MCF 10A (cell line): ENCODE data around the gene BMAL1. TPM values are rescaled to one million over a fixed set of nuclear protein-coding genes. Genes with fewer than 3 reads are reported as not detected.

Source experiments
- BruUV-seq: library from RNA; stranded (reverse); fragments of 400-500 nt; replicated peaks from 2 replicates; lab custom pipeline; 2021; lab: Mats Ljungman, UMichigan
- CTCF ChIA-PET: fragments of 300-600 bp; sonication (Branson Sonifier 250); formaldehyde crosslinking; extraction: SDS; loops from one replicate; lab custom pipeline; 2021; ENCODE audit warnings: antibody characterized with exemption, inconsistent platforms; lab: Yijun Ruan, JAX
- POLR2A ChIA-PET: fragments of 300-600, 350-650 bp; sonication (Branson Sonifier 250); formaldehyde crosslinking; extraction: SDS; loops from one replicate; lab custom pipeline; 2020; ENCODE audit warnings: antibody characterized with exemption, inconsistent platforms; lab: Yijun Ruan, JAX
- DNase-seq: peaks from one replicate; pipeline ENCODE4 v3.0.0-alpha.2; 2018; ENCODE audit not compliant: unreplicated experiment
- H3K27ac Mint-ChIP-seq: one replicate; pipeline ENCODE4 v1.8.0; 2022; ENCODE audit warnings: mild to moderate bottlenecking, low read depth, mixed read lengths; ENCODE audit not compliant: unreplicated experiment
- H3K27me3 Mint-ChIP-seq: one replicate; pipeline ENCODE4 v1.8.0; 2022; ENCODE audit warnings: mixed read lengths; ENCODE audit not compliant: insufficient read depth, unreplicated experiment
- H3K36me3 Mint-ChIP-seq: one replicate; pipeline ENCODE4 v1.8.0; 2022; ENCODE audit warnings: mild to moderate bottlenecking, moderate library complexity, mixed read lengths; ENCODE audit not compliant: insufficient read depth, unreplicated experiment
- H3K4me1 Mint-ChIP-seq: one replicate; pipeline ENCODE4 v1.8.0; 2022; ENCODE audit warnings: mixed read lengths; ENCODE audit not compliant: insufficient read depth, unreplicated experiment
- H3K4me3 Mint-ChIP-seq: one replicate; pipeline ENCODE4 v1.8.0; 2022; ENCODE audit warnings: mild to moderate bottlenecking, moderate library complexity, mixed read lengths; ENCODE audit not compliant: unreplicated experiment
- H3K9me3 Mint-ChIP-seq: one replicate; pipeline ENCODE4 v1.8.0; 2022; ENCODE audit warnings: mixed read lengths; ENCODE audit not compliant: unreplicated experiment
- intact Hi-C: fragments of 100-400 bp; cut with micrococcal nuclease; formaldehyde crosslinking; loops from 2 replicates; pipeline ENCODE4 v1.14.1; 2022
- total RNA-seq: library from RNA; stranded (reverse); gene quantifications from 2 replicates; pipeline ENCODE4 v1.2.3, GENCODE V29; 2022
- TF ChIP-seq, protein P1 (sequence below): fragments of 200-600 bp; IDR thresholded peaks from one replicate; pipeline ENCODE4 v1.8.0; 2022; ENCODE audit warnings: antibody characterized with exemption, mild to moderate bottlenecking; ENCODE audit not compliant: unreplicated experiment

The BMAL1 gene
- total RNA-seq, 1 experiment from 2014 or later: 88.4 TPM

DNA sequence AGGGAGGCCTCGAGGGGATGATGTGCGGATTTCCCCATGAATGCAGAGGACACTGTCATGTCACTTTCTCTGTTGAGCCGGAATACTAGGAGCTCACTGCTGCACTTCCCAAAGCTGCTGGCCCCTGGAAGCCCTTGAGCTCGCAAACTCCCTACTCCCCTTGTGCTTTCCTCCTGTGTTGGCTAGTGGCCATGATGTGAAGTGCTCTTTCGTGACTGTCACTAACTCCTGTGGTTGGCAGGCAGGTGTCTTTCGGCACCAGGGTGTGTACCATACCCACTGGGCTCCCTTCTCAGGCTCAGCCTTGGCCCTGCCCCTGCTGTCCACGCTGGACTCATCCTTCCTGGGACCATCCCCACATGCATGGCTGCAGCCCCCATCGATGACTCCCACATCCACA is 99.2 kb downstream of the BMAL1 start:
- ChIA-PET CTCF (interaction anchor here (0.6 to 2.2 kb wide), 3 partner anchors 9 to 164 kb away, joined by 3 to 8 read pairs (median 7); no protein-coding TSS in a partner anchor), POLR2A (no interaction called here)

DNA sequence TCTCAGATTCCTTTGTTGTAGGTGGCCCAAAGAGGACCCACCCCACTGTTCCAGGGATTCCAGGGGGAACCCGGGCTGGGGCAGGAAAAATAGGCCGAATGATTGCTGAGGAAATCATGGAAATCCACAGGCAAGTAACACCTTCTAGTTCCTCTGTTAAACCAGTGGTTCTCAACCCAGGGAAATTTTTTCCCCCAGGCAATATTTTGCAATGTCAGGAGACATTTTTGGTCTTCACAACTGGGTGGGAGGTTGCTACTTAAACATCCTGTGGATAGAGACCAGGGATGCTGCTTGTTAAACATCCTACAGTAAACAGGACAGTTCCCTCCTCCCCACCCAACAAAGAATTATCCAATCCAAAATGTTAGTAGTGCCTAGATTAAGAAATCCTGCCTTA is 100.7 kb downstream of the BMAL1 start:
- H3K4me1 Mint-ChIP-seq: no peaks in the 10 kb centered on the region
- H3K27ac Mint-ChIP-seq: no peak overlapping the region
- POLR2A ChIA-PET: interaction anchor here (0.6 to 0.7 kb wide), 2 partner anchors 86 to 162 kb away, joined by 3 read pairs; no protein-coding TSS in a partner anchor
- CTCF ChIA-PET: interaction anchor here (0.7 to 1.2 kb wide), 3 partner anchors 10 to 168 kb away, joined by 3 to 4 read pairs (median 4); no protein-coding TSS in a partner anchor
- BruUV-seq: no TSS peak
- TF ChIP-seq, protein P1, sequence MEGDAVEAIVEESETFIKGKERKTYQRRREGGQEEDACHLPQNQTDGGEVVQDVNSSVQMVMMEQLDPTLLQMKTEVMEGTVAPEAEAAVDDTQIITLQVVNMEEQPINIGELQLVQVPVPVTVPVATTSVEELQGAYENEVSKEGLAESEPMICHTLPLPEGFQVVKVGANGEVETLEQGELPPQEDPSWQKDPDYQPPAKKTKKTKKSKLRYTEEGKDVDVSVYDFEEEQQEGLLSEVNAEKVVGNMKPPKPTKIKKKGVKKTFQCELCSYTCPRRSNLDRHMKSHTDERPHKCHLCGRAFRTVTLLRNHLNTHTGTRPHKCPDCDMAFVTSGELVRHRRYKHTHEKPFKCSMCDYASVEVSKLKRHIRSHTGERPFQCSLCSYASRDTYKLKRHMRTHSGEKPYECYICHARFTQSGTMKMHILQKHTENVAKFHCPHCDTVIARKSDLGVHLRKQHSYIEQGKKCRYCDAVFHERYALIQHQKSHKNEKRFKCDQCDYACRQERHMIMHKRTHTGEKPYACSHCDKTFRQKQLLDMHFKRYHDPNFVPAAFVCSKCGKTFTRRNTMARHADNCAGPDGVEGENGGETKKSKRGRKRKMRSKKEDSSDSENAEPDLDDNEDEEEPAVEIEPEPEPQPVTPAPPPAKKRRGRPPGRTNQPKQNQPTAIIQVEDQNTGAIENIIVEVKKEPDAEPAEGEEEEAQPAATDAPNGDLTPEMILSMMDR: no peak
- H3K9me3 Mint-ChIP-seq: no peaks in the 10 kb centered on the region
- no peaks in the 10 kb centered on the region for H3K27me3 Mint-ChIP-seq
- DNase-seq: no peak
- peaks cover 59% of the 10 kb centered on the region for H3K36me3 Mint-ChIP-seq
- intact Hi-C loops: no loop called here
- H3K4me3 Mint-ChIP-seq: no peak overlapping the region

More for the DNA sequence above, 99.2 kb downstream of the BMAL1 start:
- Mint-ChIP-seq H3K27ac (no peak overlapping the region), H3K9me3 (no peaks in the 10 kb centered on the region), H3K36me3 (peaks cover 47% of the 10 kb centered on the region), H3K4me1 (no peaks in the 10 kb centered on the region), H3K27me3 (no peaks in the 10 kb centered on the region), H3K4me3 (no peak overlapping the region)
- TF ChIP-seq, protein P1: no peak
- DNase-seq: no peak
- intact Hi-C loops: no loop called here
- BruUV-seq: no TSS peak

GRCh38 chr11:13380731-13381130 is 103.1 kb downstream of the BMAL1 start:
- no peaks in the 10 kb centered on the region for H3K9me3 Mint-ChIP-seq
- no peaks in the 10 kb centered on the region for H3K27me3 Mint-ChIP-seq
- ChIA-PET POLR2A (interaction anchor here (0.6 to 5.3 kb wide), 2 partner anchors 77 to 83 kb away, joined by 3 to 23 read pairs; partner anchors contain the start of gene BTBD10), CTCF (interaction anchor here (1.1 to 2.0 kb wide), 3 partner anchors 9 to 85 kb away, joined by 3 to 8 read pairs (median 4); no protein-coding TSS in a partner anchor)
- no peak overlapping the region for H3K4me3 Mint-ChIP-seq
- intact Hi-C loops: no loop called here
- BruUV-seq: no TSS peak
- H3K4me1 Mint-ChIP-seq: no peaks in the 10 kb centered on the region
- peaks cover 83% of the 10 kb centered on the region for H3K36me3 Mint-ChIP-seq
- no peak overlapping the region for H3K27ac Mint-ChIP-seq
- TF ChIP-seq, protein P1: no peak
- no peak for DNase-seq

GRCh38 chr11:13382751-13383150 is 105.2 kb downstream of the BMAL1 start:
- BruUV-seq: no TSS peak
- peaks cover 86% of the 10 kb centered on the region for H3K36me3 Mint-ChIP-seq
- H3K27ac Mint-ChIP-seq: no peak overlapping the region
- intact Hi-C loops: no loop called here
- CTCF ChIA-PET: interaction anchor here (0.9 to 9.6 kb wide), 9 partner anchors 10 to 419 kb away, joined by 3 to 82 read pairs (median 5); partner anchors contain the start of gene BTBD10
- no peaks in the 10 kb centered on the region for H3K9me3 Mint-ChIP-seq
- POLR2A ChIA-PET: interaction anchor here (1.1 to 5.3 kb wide), 3 partner anchors 79 to 130 kb away, joined by 3 to 23 read pairs (median 3); partner anchors contain the start of gene BTBD10
- H3K4me1 Mint-ChIP-seq: no peaks in the 10 kb centered on the region
- H3K4me3 Mint-ChIP-seq: no peak overlapping the region
- H3K27me3 Mint-ChIP-seq: no peaks in the 10 kb centered on the region
- DNase-seq: no peak
- TF ChIP-seq, protein P1: no peak
